Breast epithelium (tissue), 3 donors: Measurements from ENCODE around the gene PKDCC.

Experiments
- CTCF ChIP-seq, 3 donors: fragments of 450-650 bp; IDR thresholded peaks; one replicate each; pipeline ENCODE4 v1.5.1; 2016 to 2017; ENCODE audit warnings: antibody characterized with exemption in 3 of 3, mild to moderate bottlenecking in 3 of 3, moderate library complexity in 3 of 3
- POLR2A ChIP-seq: fragments of 450-650 bp; IDR thresholded peaks from one replicate; pipeline ENCODE4 v1.6.1; 2016; ENCODE audit warnings: antibody characterized with exemption, mild to moderate bottlenecking, moderate library complexity
- POLR2AphosphoS5 ChIP-seq, 3 donors: sonication (generic); formaldehyde crosslinking; IDR thresholded peaks; one replicate each; pipeline ENCODE4 v1.6.1; 2017; ENCODE audit warnings: antibody characterized with exemption in 3 of 3

- TF ChIP-seq CTCF (IDR thresholded peaks at IDR 0.05) = no peak
- TF ChIP-seq POLR2AphosphoS5 (IDR thresholded peaks at IDR 0.05) = no peak
- no peak for TF ChIP-seq POLR2A
Measured at GRCh38 chr2:42052702-42053481, 5.1 kb downstream of the PKDCC start.
